Small intestine (tissue), 7 donors: ENCODE results near the gene CHRNE. TPM values are rescaled to one million over a fixed set of nuclear protein-coding genes. Genes with fewer than 3 reads are reported as not detected.
"Not testable (repeated sequence)": the region's sequence is repeated elsewhere in the genome, so short reads cannot be mapped to it uniquely, and the experiment has no call there.

Experiments
- DNase-seq, 2 donors: peaks; one replicate each; pipeline versions ENCODE4 v3.0.0 to v3.0.0-alpha.2; 2013
- FAIRE-seq: peaks from 2 replicates; lab custom pipeline; 2012; peaks lifted over from hg19 to GRCh38; lab: Jason Lieb, UNC
- H3K27ac ChIP-seq, 3 donors: one replicate each; pipeline ENCODE4 v1.5.1; 2013; ENCODE audit warnings: low read length in 2 of 3, mild to moderate bottlenecking in 2 of 3, control low read depth in 1 of 3, inconsistent platforms in 1 of 3, low read depth in 1 of 3, moderate library complexity in 1 of 3
- H3K27me3 ChIP-seq, 3 donors: one replicate each; pipeline ENCODE4 v1.6.1; 2013; ENCODE audit warnings: low read length in 3 of 3, inconsistent platforms in 1 of 3; ENCODE audit not compliant: control insufficient read depth in 3 of 3, insufficient read depth in 3 of 3
- H3K36me3 ChIP-seq, 3 donors: one replicate each; pipeline ENCODE4 v1.6.1; 2013; ENCODE audit warnings: low read length in 3 of 3, inconsistent platforms in 1 of 3, low read depth in 1 of 3, mild to moderate bottlenecking in 1 of 3, moderate library complexity in 1 of 3; ENCODE audit not compliant: control insufficient read depth in 3 of 3, insufficient read depth in 2 of 3
- H3K4me1 ChIP-seq, 3 donors: one replicate each; pipeline ENCODE4 v1.6.1; 2013; ENCODE audit warnings: low read length in 2 of 3, inconsistent platforms in 1 of 3, low read depth in 1 of 3, mild to moderate bottlenecking in 1 of 3, moderate library complexity in 1 of 3; ENCODE audit not compliant: control insufficient read depth in 3 of 3, insufficient read depth in 2 of 3
- H3K4me3 ChIP-seq, 3 donors: one replicate each; pipeline ENCODE4 v1.5.1; 2013; ENCODE audit warnings: low read length in 3 of 3, control low read depth in 1 of 3, inconsistent platforms in 1 of 3, low read depth in 1 of 3, mild to moderate bottlenecking in 1 of 3, moderate library complexity in 1 of 3
- H3K9me3 ChIP-seq, 2 donors: one replicate each; pipeline ENCODE4 v1.6.1; 2013; ENCODE audit warnings: low read depth in 1 of 2, low read length in 1 of 2; ENCODE audit not compliant: control insufficient read depth in 2 of 2, insufficient read depth in 1 of 2
- WGBS, 3 donors: extraction: QIAGEN DNeasy Blood & Tissue Kit; methylation state at CpG; one replicate each; pipeline ENCODE4 v1.1.7; 2013; 5-methylcytosine and 5-hydroxymethylcytosine counted together
- polyA plus RNA-seq, 4 donors: library from polyadenylated mRNA; stranded (reverse) in 3 of 4; unstranded in 1 of 4; fragments of 200-250 nt in 3 of 4; fragments of 120-200 nt in 1 of 4; gene quantifications; one replicate each; pipeline versions ENCODE4 v1.2.1 to v1.2.3, GENCODE V29; 2013
- donor health status: healthy with polysubstance abuse.
- donor health status: control.
- donor health status: control.
- donor health status: Bipolar disorder and iron deficiency.
- donor health status: healthy.

CHRNE gene
- polyA plus RNA-seq, 4 donors = 0.27 to 0.66 (median 0.41) TPM

- FAIRE-seq, H3K9me3 ChIP-seq, H3K36me3 ChIP-seq, H3K4me1 ChIP-seq, H3K4me3 ChIP-seq, H3K27ac ChIP-seq, DNase-seq, H3K27me3 ChIP-seq: not testable (repeated sequence)
- WGBS, 3 donors = 68 to 82% (median 76%) methylated on average over 24 of the region's 24 CpGs
These were observed 23.9 kb upstream of the CHRNE start for GRCh38 chr17:4926577-4927335.

- no peaks in the 10 kb centered on the region for H3K36me3 ChIP-seq
- no peak overlapping the region for H3K4me3 ChIP-seq
- H3K9me3 ChIP-seq = no peaks in the 10 kb centered on the region
- no peak overlapping the region for H3K27ac ChIP-seq
- H3K4me1 ChIP-seq = no peaks in the 10 kb centered on the region
- DNase-seq (no peak), FAIRE-seq (no peak)
- 91 to 98% (median 94%) methylated on average over 4 of the region's 4 CpGs for whole genome bisulfite sequencing, 3 donors
- no peaks in the 10 kb centered on the region for H3K27me3 ChIP-seq
These were observed 18.4 kb upstream of the CHRNE start for GRCh38 chr17:4921320-4921719.

GRCh38 chr17:4920351-4921048 lies 17.6 kb upstream of the CHRNE start:
- 80 to 86% (median 82%) methylated on average over 10 of the region's 10 CpGs for WGBS, 3 donors
- no peak overlapping the region for H3K27ac ChIP-seq

GRCh38 chr17:4919511-4920047 lies 16.7 kb upstream of the CHRNE start:
- FAIRE-seq = no peak
- Histone ChIP-seq H3K4me1 (no peaks in the 10 kb centered on the region), H3K27me3 (no peaks in the 10 kb centered on the region), H3K9me3 (no peaks in the 10 kb centered on the region), H3K36me3 (no peaks in the 10 kb centered on the region), H3K4me3 (no peak overlapping the region), H3K27ac (no peak overlapping the region)
- 66 to 69% (median 66%) methylated on average over 8 of the region's 8 CpGs for WGBS, 3 donors
- no peak for DNase-seq

More at GRCh38 chr17:4920351-4921048, 17.6 kb upstream of the CHRNE start:
- Histone ChIP-seq H3K4me1 (no peaks in the 10 kb centered on the region), H3K27me3 (no peaks in the 10 kb centered on the region), H3K36me3 (no peaks in the 10 kb centered on the region), H3K9me3 (no peaks in the 10 kb centered on the region), H3K4me3 (no peak overlapping the region)
- FAIRE-seq (no peak), DNase-seq (no peak)

GRCh38 chr17:4914551-4914950 lies 11.7 kb upstream of the CHRNE start:
- 66 to 86% (median 72%) methylated on average over 4 of the region's 4 CpGs for WGBS, 3 donors
- H3K4me1 ChIP-seq = peaks cover 0 to 11% (median 0%) of the 10 kb centered on the region in 3 donors
- FAIRE-seq, H3K27ac ChIP-seq, H3K4me3 ChIP-seq, H3K9me3 ChIP-seq, H3K27me3 ChIP-seq, H3K36me3 ChIP-seq, DNase-seq: not testable (repeated sequence)

GRCh38 chr17:4913994-4914393 lies 11.1 kb upstream of the CHRNE start:
- Histone ChIP-seq H3K27ac (peak overlapping the region in 1 of 3 donors; percentile 8), H3K9me3 (no peaks in the 10 kb centered on the region), H3K4me1 (peaks cover 0 to 16% (median 0%) of the 10 kb centered on the region in 3 donors), H3K36me3 (no peaks in the 10 kb centered on the region), H3K27me3 (no peaks in the 10 kb centered on the region), H3K4me3 (no peak overlapping the region)
- 8 to 54% (median 22%) methylated on average over 1 of the region's 1 CpG for WGBS, 3 donors
- DNase-seq (peak; percentile 74), FAIRE-seq (no peak)

GRCh38 chr17:4908711-4909496 lies 6.0 kb upstream of the CHRNE start:
- FAIRE-seq (no peak), DNase-seq (peak; percentile 88 to 90)
- Histone ChIP-seq H3K9me3 (no peaks in the 10 kb centered on the region), H3K4me1 (peaks cover 0 to 13% (median 0%) of the 10 kb centered on the region in 3 donors), H3K27me3 (peaks cover 0 to 12% (median 0%) of the 10 kb centered on the region in 3 donors), H3K36me3 (no peaks in the 10 kb centered on the region), H3K4me3 (no peak overlapping the region), H3K27ac (peak overlapping the region; percentile 8 to 65 (median 36))
- 13 to 20% (median 18%) methylated on average over 20 of the region's 20 CpGs for WGBS, 3 donors

GRCh38 chr17:4908301-4908700 lies 5.4 kb upstream of the CHRNE start:
- Histone ChIP-seq H3K27ac (peak overlapping the region in 1 of 3 donors; percentile 65), H3K4me1 (peaks cover 0 to 13% (median 0%) of the 10 kb centered on the region in 3 donors), H3K36me3 (no peaks in the 10 kb centered on the region), H3K27me3 (peaks cover 0 to 12% (median 0%) of the 10 kb centered on the region in 3 donors), H3K4me3 (no peak overlapping the region), H3K9me3 (no peaks in the 10 kb centered on the region)
- peak in 1 of 2 donors; percentile 31 for DNase-seq
- 21 to 50% (median 34%) methylated on average over 9 to 10 of the region's 10 CpGs for WGBS, 3 donors
- FAIRE-seq = no peak
